Mesothelial cell of epicardium (in vitro differentiated cells): ENCODE measurements around the gene GRAMD1B. TPM values are rescaled to one million over a fixed set of nuclear protein-coding genes. Genes with fewer than 3 reads are reported as not detected.
"Not testable (repeated sequence)": the region's sequence is repeated elsewhere in the genome, so short reads cannot be mapped to it uniquely, and the experiment has no call there.

Experiments used
- DNase-seq, 2 experiments: peaks; one replicate each; pipeline ENCODE4 v3.0.0; 2021; ENCODE audit warnings: low spot score in 2 of 2; ENCODE audit not compliant: unreplicated experiment in 2 of 2
- H3K27ac Mint-ChIP-seq: 2 replicates; pipeline ENCODE4 v1.8.0; 2021; ENCODE audit warnings: mixed read lengths
- H3K27me3 Mint-ChIP-seq: 2 replicates; pipeline ENCODE4 v1.8.0; 2021; ENCODE audit warnings: low read depth, mixed read lengths
- H3K36me3 Mint-ChIP-seq: 2 replicates; pipeline ENCODE4 v1.8.0; 2021; ENCODE audit warnings: mixed read lengths
- H3K4me1 Mint-ChIP-seq: 2 replicates; pipeline ENCODE4 v1.8.0; 2021; ENCODE audit warnings: mixed read lengths
- H3K4me3 Mint-ChIP-seq: 2 replicates; pipeline ENCODE4 v1.8.0; 2021; ENCODE audit warnings: mild to moderate bottlenecking, moderate library complexity, mixed read lengths
- H3K9me3 Mint-ChIP-seq: 2 replicates; pipeline ENCODE4 v1.8.0; 2021; ENCODE audit warnings: mixed read lengths
- total RNA-seq: library from RNA; stranded (reverse); gene quantifications from 3 replicates; pipeline ENCODE4 v1.2.1, GENCODE V29; 2021
- TF ChIP-seq, protein P1 (sequence below): fragments of 200-600 bp; sonication (generic); IDR thresholded peaks from one replicate; pipeline ENCODE4 v1.5.0; 2021; ENCODE audit warnings: antibody characterized with exemption; ENCODE audit not compliant: unreplicated experiment

Gene GRAMD1B
- total RNA-seq, 1 donor from 2014 or later: 8.4 TPM

DNA sequence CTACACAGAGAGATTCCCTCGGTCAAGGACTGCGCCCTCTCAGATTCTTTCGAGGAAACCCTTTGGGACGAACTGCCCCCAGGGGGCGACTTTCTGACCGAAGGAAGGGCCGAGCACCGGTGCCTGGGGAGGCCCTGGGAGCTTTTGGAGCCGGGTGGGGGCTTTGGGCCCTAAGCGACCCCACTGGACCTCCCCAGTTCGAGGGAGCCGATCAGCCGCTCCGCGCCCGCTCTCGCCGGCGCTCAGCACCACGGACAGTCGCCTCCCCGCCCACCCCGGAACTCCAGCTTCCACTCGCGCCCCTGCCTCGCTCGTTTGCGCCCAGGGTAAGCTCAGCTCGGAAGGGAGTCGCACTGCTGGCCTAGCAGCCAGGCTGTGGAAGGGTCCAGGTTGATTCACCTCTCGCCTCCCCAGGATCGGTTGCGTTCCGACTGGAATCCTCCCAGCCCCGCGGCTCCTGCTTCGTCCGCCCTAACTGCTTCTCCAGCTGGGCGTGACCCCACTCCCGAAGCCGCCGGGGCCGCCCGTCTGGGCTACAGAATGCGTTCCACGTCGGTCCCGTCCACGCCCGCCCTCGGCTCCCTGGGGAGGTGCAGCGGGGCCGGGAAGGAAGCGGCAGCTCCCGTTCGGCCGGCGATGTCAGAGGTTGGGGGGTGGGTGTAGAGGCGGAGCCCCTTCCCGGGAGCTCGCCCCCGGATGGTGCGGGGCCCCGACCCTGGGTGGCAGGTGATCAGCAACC lies 223.9 kb downstream of the GRAMD1B start:
- H3K4me1 Mint-ChIP-seq: peaks cover 8% of the 10 kb centered on the region
- peak overlapping the region; percentile 77 for H3K4me3 Mint-ChIP-seq
- TF ChIP-seq, protein P1, sequence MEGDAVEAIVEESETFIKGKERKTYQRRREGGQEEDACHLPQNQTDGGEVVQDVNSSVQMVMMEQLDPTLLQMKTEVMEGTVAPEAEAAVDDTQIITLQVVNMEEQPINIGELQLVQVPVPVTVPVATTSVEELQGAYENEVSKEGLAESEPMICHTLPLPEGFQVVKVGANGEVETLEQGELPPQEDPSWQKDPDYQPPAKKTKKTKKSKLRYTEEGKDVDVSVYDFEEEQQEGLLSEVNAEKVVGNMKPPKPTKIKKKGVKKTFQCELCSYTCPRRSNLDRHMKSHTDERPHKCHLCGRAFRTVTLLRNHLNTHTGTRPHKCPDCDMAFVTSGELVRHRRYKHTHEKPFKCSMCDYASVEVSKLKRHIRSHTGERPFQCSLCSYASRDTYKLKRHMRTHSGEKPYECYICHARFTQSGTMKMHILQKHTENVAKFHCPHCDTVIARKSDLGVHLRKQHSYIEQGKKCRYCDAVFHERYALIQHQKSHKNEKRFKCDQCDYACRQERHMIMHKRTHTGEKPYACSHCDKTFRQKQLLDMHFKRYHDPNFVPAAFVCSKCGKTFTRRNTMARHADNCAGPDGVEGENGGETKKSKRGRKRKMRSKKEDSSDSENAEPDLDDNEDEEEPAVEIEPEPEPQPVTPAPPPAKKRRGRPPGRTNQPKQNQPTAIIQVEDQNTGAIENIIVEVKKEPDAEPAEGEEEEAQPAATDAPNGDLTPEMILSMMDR: no peak
- H3K9me3 Mint-ChIP-seq: no peaks in the 10 kb centered on the region
- peaks cover 81% of the 10 kb centered on the region for H3K27me3 Mint-ChIP-seq
- no peaks in the 10 kb centered on the region for H3K36me3 Mint-ChIP-seq
- H3K27ac Mint-ChIP-seq: peak overlapping the region; percentile 70
- peak; percentile 53 to 82 for DNase-seq

DNA sequence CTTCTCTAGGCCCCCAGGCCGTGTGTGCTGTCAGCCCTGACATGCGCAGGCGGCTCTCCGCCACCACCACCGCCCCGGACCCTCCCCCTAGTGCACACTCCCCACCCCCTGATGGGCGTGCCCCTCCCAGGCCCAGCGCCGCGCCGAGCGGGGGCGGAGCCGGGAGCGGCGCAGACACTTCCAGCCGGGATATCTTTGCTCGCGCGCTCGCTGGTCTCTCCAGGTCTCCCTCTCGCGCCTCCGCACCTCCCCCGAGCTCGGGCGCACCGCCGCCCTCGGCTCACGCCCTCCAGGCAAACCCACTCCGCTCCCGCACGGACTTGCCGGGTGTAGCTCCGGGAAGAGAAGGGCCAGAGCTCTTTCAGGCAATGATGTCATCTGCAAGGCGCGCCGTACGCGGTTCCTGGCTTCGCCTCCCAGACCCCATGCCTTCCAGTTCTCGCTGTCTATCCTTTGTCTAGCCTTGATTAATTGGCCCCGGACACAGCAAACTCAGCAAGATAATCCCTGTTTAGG lies 224.6 kb downstream of the GRAMD1B start, which contains the start of gene SCN3B:
TSS of gene SCN3B (minus strand) at position 59 of the 516 bp plus-strand sequence. CDS start 823 bp downstream, outside the sequence.
- Mint-ChIP-seq H3K9me3 (no peaks in the 10 kb centered on the region), H3K27ac (peak within 1 kb of the TSS; percentile 83), H3K4me3 (peak within 1 kb of the TSS; percentile 77), H3K36me3 (no peaks in the 10 kb centered on the region), H3K4me1 (peaks cover 8% of the 10 kb centered on the region), H3K27me3 (peaks cover 83% of the 10 kb centered on the region)
- TF ChIP-seq, protein P1: peak; percentile 0
- peak; percentile 59 to 76 for DNase-seq

DNA sequence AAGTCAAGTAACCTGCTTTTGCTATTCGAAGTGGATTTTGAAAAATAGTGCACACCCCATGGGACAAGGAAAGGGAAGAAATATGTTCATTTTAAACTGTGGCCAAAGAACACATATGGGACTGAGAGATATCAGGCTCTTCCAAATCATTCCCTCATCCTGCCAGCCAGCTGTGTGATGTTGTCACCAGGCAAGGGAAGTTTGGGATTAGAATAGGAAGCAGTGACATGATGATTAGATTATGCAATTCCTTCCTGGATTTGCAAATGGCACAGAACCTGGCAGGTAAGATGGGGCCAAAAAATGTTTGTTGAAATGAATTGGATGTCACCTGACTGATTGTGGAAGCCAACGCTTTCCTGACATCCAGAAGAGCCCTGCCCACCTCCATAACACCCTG lies 229.2 kb downstream of the GRAMD1B start:
- Mint-ChIP-seq H3K4me3 (no peak overlapping the region), H3K27me3 (peaks cover 74% of the 10 kb centered on the region), H3K4me1 (peaks cover 8% of the 10 kb centered on the region), H3K27ac (no peak overlapping the region), H3K9me3 (peaks cover 7% of the 10 kb centered on the region), H3K36me3 (no peaks in the 10 kb centered on the region)
- DNase-seq: no peak
- TF ChIP-seq, protein P1: no peak

GRCh38 chr11:123659965-123660364 lies 229.9 kb downstream of the GRAMD1B start:
- not testable (repeated sequence) for DNase-seq, H3K36me3 Mint-ChIP-seq, H3K4me1 Mint-ChIP-seq, H3K27ac Mint-ChIP-seq, H3K9me3 Mint-ChIP-seq, H3K4me3 Mint-ChIP-seq
- peaks cover 70% of the 10 kb centered on the region for H3K27me3 Mint-ChIP-seq

DNA sequence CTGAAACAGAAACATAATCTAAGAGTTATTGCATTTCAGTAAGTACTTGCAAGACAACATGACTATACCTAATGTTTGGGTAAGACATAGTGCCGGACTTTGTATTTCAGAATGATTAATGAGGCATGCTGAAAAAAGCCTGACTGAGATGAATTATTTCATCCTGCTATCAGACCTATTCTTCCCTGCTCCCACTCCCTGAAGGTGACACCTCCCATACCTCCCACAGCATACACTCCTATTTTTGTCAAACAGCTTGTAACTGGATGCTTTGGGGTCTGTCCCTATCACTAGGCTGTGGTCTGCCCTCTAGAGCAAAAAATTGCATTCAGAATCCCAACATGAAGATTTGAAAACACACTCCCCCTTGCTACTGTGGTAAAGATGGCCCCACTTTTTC lies 235.2 kb downstream of the GRAMD1B start:
- peaks cover 7% of the 10 kb centered on the region for H3K9me3 Mint-ChIP-seq
- no peak overlapping the region for H3K27ac Mint-ChIP-seq
- DNase-seq: no peak
- H3K4me3 Mint-ChIP-seq: no peak overlapping the region
- peaks cover 2% of the 10 kb centered on the region for H3K4me1 Mint-ChIP-seq
- H3K36me3 Mint-ChIP-seq: no peaks in the 10 kb centered on the region
- TF ChIP-seq, protein P1: no peak
- peaks cover 33% of the 10 kb centered on the region for H3K27me3 Mint-ChIP-seq

- H3K4me3 Mint-ChIP-seq: no peak overlapping the region
- DNase-seq: no peak
- H3K4me1 Mint-ChIP-seq: peaks cover under 1% of the 10 kb centered on the region
- H3K27ac Mint-ChIP-seq: no peak overlapping the region
- H3K36me3 Mint-ChIP-seq: no peaks in the 10 kb centered on the region
- peaks cover 18% of the 10 kb centered on the region for H3K27me3 Mint-ChIP-seq
- TF ChIP-seq, protein P1: no peak
- no peaks in the 10 kb centered on the region for H3K9me3 Mint-ChIP-seq
Observed at GRCh38 chr11:123670081-123670480, 240.0 kb downstream of the GRAMD1B start.
